Measurements from ENCODE around the gene DHX16. TPM values are rescaled to one million over a fixed set of nuclear protein-coding genes. Genes with fewer than 3 reads are reported as not detected.
"Not testable (repeated sequence)": the region's sequence is repeated elsewhere in the genome, so short reads cannot be mapped to it uniquely, and the experiment has no call there.

DHX16 gene
- 24.8 TPM for total RNA-seq

- Histone ChIP-seq H3K4me3 (peak within 1 kb of the TSS; percentile 77 to 80), H3K9me3 (no peaks in the 10 kb centered on the region), H3K4me1 (peaks cover 20% of the 10 kb centered on the region), H3K36me3 (peaks cover 0 to 50% of the 10 kb centered on the region in 2 donors), H3K27me3 (no peaks in the 10 kb centered on the region), H3K27ac (peak within 1 kb of the TSS; percentile 75)
- intact Hi-C loops (cut with DNase I) = no loop called here
- DNase-seq (ENCODE audit: extremely low spot score in 2 of 2) = peak in 1 of 2 donors; percentile 95
- TF ChIP-seq POLR2AphosphoS5 (IDR thresholded peaks at IDR 0.05; ENCODE audit: insufficient read depth in 1 of 2, low read depth in 1 of 2) (peak; percentile 87 to 100), CTCF (IDR thresholded peaks at IDR 0.05) (peak; percentile 78 to 86 (median 84)), POLR2A (IDR thresholded peaks at IDR 0.05) (no peak)
Measured at GRCh38 chr6:30672445-30673253, at the start of gene DHX16. Gene DHX16, minus strand, starts transcription at chr6:30673006. Its CDS starts 165 bp downstream, at chr6:30672841.

GRCh38 chr6:30722025-30722279 lies 49.1 kb upstream of the DHX16 start:
- H3K9me3 ChIP-seq; DNase-seq (ENCODE audit: extremely low spot score in 2 of 2); H3K27me3 ChIP-seq: not testable (repeated sequence)
- Histone ChIP-seq H3K27ac (peak overlapping the region; percentile 94), H3K36me3 (peaks cover 0 to 35% of the 10 kb centered on the region in 2 donors), H3K4me3 (peak overlapping the region; percentile 84 to 92), H3K4me1 (peaks cover 70% of the 10 kb centered on the region)
- intact Hi-C loops (cut with DNase I) = loop anchor here (1.0 to 5.0 kb wide), 2 partner anchors 43 to 235 kb away; partner anchors contain the start of gene HLA-E

GRCh38 chr6:30721198-30722024 lies 48.6 kb upstream of the DHX16 start:
- H3K4me1 ChIP-seq = peaks cover 74% of the 10 kb centered on the region

GRCh38 chr6:30720738-30721197 lies 48.0 kb upstream of the DHX16 start:
- no peaks in the 10 kb centered on the region for H3K27me3 ChIP-seq
- DNase-seq (ENCODE audit: extremely low spot score in 2 of 2) = no peak
- TF ChIP-seq POLR2A (IDR thresholded peaks at IDR 0.05) (no peak), CTCF (IDR thresholded peaks at IDR 0.05) (no peak), POLR2AphosphoS5 (IDR thresholded peaks at IDR 0.05; ENCODE audit: insufficient read depth in 1 of 2, low read depth in 1 of 2) (no peak)
- intact Hi-C loops (cut with DNase I) = loop anchor here (2.0 to 5.0 kb wide), 2 partner anchors 34 to 233 kb away; partner anchors contain the start of genes HLA-E and PPP1R18
- no peaks in the 10 kb centered on the region for H3K9me3 ChIP-seq
- H3K36me3 ChIP-seq = peaks cover 0 to 25% of the 10 kb centered on the region in 2 donors
- H3K4me1 ChIP-seq = peaks cover 72% of the 10 kb centered on the region
- peak overlapping the region; percentile 84 to 92 for H3K4me3 ChIP-seq
- H3K27ac ChIP-seq = peak overlapping the region; percentile 94

More at GRCh38 chr6:30721198-30722024, 48.6 kb upstream of the DHX16 start:
- peak overlapping the region; percentile 84 to 92 for H3K4me3 ChIP-seq
- H3K27ac ChIP-seq = peak overlapping the region; percentile 94
- no peaks in the 10 kb centered on the region for H3K27me3 ChIP-seq
- TF ChIP-seq CTCF (IDR thresholded peaks at IDR 0.05) (peak in 1 of 3 experiments; percentile 10), POLR2AphosphoS5 (IDR thresholded peaks at IDR 0.05; ENCODE audit: insufficient read depth in 1 of 2, low read depth in 1 of 2) (peak; percentile 57 to 76), POLR2A (IDR thresholded peaks at IDR 0.05) (peak in 1 of 2 donors; percentile 58)
- intact Hi-C loops (cut with DNase I) = loop anchor here (1.0 to 5.0 kb wide), 3 partner anchors 35 to 234 kb away; partner anchors contain the start of genes HLA-E and PPP1R18
- peaks cover 0 to 31% of the 10 kb centered on the region in 2 donors for H3K36me3 ChIP-seq
- no peak for DNase-seq (ENCODE audit: extremely low spot score in 2 of 2)
- H3K9me3 ChIP-seq = no peaks in the 10 kb centered on the region

Measured in vagina (tissue), 2 donors.